Lower lobe of right lung (tissue), 2 donors: Measurements from ENCODE around the gene TSEN2. TPM values are rescaled to one million over a fixed set of nuclear protein-coding genes. Genes with fewer than 3 reads are reported as not detected.

ENCODE experiments used
- ATAC-seq, 2 donors: fragments of 200-7000 bp; cut with Tn5 transposase; one replicate each; pipeline ENCODE4 v1.9.1; 2020 to 2022; ENCODE audit warnings: mild to moderate bottlenecking in 2 of 2, moderate library complexity in 2 of 2
- DNase-seq: peaks from one replicate; pipeline ENCODE4 v3.0.0-alpha.2; 2020
- H3K27ac ChIP-seq: fragments of 200-600 bp; one replicate; pipeline ENCODE4 v1.8.0; 2022
- H3K27me3 ChIP-seq: fragments of 200-600 bp; one replicate; pipeline ENCODE4 v1.8.0; 2022; ENCODE audit warnings: low read depth
- H3K36me3 ChIP-seq: fragments of 200-600 bp; one replicate; pipeline ENCODE4 v1.8.0; 2022; ENCODE audit warnings: mild to moderate bottlenecking
- H3K4me1 ChIP-seq: fragments of 200-600 bp; one replicate; pipeline ENCODE4 v1.8.0; 2022
- H3K4me3 ChIP-seq: fragments of 200-600 bp; one replicate; pipeline ENCODE4 v1.8.0; 2022; ENCODE audit warnings: mild to moderate bottlenecking
- H3K9me3 ChIP-seq: fragments of 200-600 bp; one replicate; pipeline ENCODE4 v1.8.0; 2022
- intact Hi-C: fragments of 100-400 bp; cut with DNase I; formaldehyde crosslinking; loops from one replicate; pipeline ENCODE4 v1.11.0; 2022
- total RNA-seq: library from RNA; stranded (reverse); fragmentation: NEBNext Ultra II Directional; extraction: Animal tissue kit (Norgen Biotek cat#: 25700); gene quantifications from one replicate; pipeline ENCODE4 v1.2.1, GENCODE V29; 2021
- TF ChIP-seq, protein P1 (sequence below): fragments of 200-600 bp; IDR thresholded peaks from one replicate; pipeline ENCODE4 v1.8.0; 2022; ENCODE audit warnings: antibody characterized with exemption, mild to moderate bottlenecking
- donor health status: DM: no; HTN: yes; CAD: no; lungs with severe emphysema.

The TSEN2 gene
- total RNA-seq, 1 donor from 2014 or later, result 23.6 TPM

GRCh38 chr3:12489368-12489767 is 5.1 kb downstream of the TSEN2 start:
- Histone ChIP-seq H3K36me3 (peaks cover 39% of the 10 kb centered on the region), H3K4me1 (peaks cover 10% of the 10 kb centered on the region), H3K4me3 (no peak overlapping the region), H3K27me3 (no peaks in the 10 kb centered on the region), H3K27ac (no peak overlapping the region), H3K9me3 (no peaks in the 10 kb centered on the region)
- ATAC-seq, result no peak
- DNase-seq, result no peak
- TF ChIP-seq, protein P1, sequence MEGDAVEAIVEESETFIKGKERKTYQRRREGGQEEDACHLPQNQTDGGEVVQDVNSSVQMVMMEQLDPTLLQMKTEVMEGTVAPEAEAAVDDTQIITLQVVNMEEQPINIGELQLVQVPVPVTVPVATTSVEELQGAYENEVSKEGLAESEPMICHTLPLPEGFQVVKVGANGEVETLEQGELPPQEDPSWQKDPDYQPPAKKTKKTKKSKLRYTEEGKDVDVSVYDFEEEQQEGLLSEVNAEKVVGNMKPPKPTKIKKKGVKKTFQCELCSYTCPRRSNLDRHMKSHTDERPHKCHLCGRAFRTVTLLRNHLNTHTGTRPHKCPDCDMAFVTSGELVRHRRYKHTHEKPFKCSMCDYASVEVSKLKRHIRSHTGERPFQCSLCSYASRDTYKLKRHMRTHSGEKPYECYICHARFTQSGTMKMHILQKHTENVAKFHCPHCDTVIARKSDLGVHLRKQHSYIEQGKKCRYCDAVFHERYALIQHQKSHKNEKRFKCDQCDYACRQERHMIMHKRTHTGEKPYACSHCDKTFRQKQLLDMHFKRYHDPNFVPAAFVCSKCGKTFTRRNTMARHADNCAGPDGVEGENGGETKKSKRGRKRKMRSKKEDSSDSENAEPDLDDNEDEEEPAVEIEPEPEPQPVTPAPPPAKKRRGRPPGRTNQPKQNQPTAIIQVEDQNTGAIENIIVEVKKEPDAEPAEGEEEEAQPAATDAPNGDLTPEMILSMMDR, result no peak
- intact Hi-C loops, result no loop called here

- DNase-seq (no peak), ATAC-seq (no peak)
- no peaks in the 10 kb centered on the region for H3K27me3 ChIP-seq
- H3K9me3 ChIP-seq, result no peaks in the 10 kb centered on the region
- H3K36me3 ChIP-seq, result peaks cover 44% of the 10 kb centered on the region
- intact Hi-C loops, result no loop called here
- H3K27ac ChIP-seq, result no peak overlapping the region
- H3K4me3 ChIP-seq, result no peak overlapping the region
- peaks cover 9% of the 10 kb centered on the region for H3K4me1 ChIP-seq
- TF ChIP-seq, protein P1, result no peak
These were observed 5.6 kb downstream of the TSEN2 start for GRCh38 chr3:12489832-12490231.

DNA sequence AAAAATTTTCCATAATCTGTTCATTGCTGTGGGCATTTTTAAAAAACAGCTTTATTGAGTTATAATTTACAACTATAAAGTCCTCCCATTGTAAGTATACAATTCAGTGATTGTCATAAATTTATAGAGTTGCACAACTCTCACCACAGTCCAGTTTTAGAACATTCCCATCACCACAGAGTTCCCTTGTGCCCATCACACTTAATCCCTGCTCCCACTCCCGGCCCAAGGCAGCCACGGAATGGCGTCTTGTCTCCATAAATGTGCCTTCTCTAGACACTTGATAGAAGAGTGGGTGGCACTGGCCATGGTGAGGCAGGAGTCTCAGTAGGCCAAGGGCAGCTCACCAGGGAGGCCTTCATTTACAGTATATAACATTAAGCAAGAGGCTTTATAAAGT is 6.3 kb downstream of the TSEN2 start:
- intact Hi-C loops, result no loop called here
- no peak for ATAC-seq
- Histone ChIP-seq H3K9me3 (no peaks in the 10 kb centered on the region), H3K36me3 (peaks cover 48% of the 10 kb centered on the region), H3K27ac (no peak overlapping the region), H3K4me3 (no peak overlapping the region), H3K4me1 (peaks cover 2% of the 10 kb centered on the region), H3K27me3 (no peaks in the 10 kb centered on the region)
- TF ChIP-seq, protein P1, result no peak
- DNase-seq, result no peak

DNA sequence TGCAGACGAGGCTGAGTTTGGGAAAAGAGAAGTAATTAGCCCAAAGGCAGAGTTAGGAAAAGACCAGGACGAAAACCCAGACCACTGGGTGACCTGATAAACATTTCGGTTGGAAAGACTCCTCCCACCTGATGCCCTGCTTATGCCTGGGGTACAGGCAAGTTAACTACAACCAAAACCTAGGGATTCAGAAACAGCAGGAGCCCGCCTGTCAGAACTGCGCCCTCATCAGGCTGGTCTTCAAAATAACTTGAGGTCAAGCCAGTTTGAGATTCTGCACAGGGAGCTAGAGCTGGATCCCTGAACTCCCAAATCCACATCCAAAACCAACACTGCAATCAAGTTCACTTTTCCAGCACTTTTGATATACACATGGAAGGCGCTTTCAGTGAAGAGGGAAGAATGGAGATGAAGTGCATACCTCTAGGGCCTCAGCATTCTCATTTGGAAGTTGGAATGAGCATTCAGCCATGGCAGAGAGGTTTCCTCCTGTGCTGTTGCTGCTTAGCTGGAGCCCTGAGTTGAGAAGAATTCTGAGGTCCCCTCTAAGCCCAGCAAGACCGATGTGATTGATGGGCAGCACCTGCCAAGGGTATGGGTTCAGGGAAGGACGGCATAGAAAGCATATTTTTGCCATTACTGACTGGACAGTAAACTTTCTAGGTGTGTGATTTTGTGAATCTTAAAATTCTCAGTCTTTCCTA is 11.6 kb downstream of the TSEN2 start:
- H3K27ac ChIP-seq, result no peak overlapping the region
- H3K9me3 ChIP-seq, result no peaks in the 10 kb centered on the region
- TF ChIP-seq, protein P1, result no peak
- no peak overlapping the region for H3K4me3 ChIP-seq
- intact Hi-C loops, result no loop called here
- H3K27me3 ChIP-seq, result no peaks in the 10 kb centered on the region
- H3K36me3 ChIP-seq, result peaks cover 90% of the 10 kb centered on the region
- no peaks in the 10 kb centered on the region for H3K4me1 ChIP-seq
- ATAC-seq (no peak), DNase-seq (no peak)

DNA sequence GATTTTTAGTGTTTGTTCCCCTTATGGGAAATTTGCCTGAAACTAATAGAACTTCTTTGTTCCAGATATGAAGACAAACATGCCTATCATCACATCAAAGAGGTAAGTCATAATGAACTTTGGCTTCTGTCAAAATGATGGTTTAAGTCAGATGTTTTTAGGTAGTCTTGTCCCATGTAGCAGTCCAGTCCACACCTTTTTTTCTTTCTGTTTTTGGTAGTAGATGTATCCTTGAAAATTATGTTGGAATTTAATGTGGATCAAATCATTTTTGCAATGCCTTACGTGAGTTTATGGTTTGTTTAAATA is 12.1 kb downstream of the TSEN2 start:
- H3K9me3 ChIP-seq, result no peaks in the 10 kb centered on the region
- H3K36me3 ChIP-seq, result peaks cover 91% of the 10 kb centered on the region
- no peak overlapping the region for H3K4me3 ChIP-seq
- H3K4me1 ChIP-seq, result no peaks in the 10 kb centered on the region
- no peak overlapping the region for H3K27ac ChIP-seq
- intact Hi-C loops, result no loop called here
- ATAC-seq, result no peak
- TF ChIP-seq, protein P1, result no peak
- H3K27me3 ChIP-seq, result no peaks in the 10 kb centered on the region
- no peak for DNase-seq

DNA sequence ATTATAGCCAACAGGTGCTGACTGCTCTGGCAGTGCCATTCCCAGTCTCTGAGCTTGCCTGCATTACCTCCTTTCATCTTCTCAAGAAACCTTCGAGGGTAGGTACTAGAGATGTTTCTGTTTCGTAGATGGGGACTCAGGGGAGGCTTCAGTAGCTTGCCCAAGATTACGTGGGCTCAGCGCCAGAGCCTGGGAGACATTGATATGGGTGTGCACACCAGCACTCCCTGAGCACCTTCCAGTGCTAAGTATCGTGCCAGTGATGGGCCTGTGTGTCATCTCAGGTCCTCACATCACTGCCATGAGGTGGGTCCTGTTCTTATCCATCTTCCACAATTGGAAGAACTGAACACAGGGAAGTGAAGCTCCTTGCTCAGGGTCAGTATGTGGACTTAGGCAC is 15.2 kb downstream of the TSEN2 start:
- Histone ChIP-seq H3K36me3 (peaks cover 90% of the 10 kb centered on the region), H3K27ac (no peak overlapping the region), H3K27me3 (no peaks in the 10 kb centered on the region), H3K9me3 (no peaks in the 10 kb centered on the region), H3K4me1 (no peaks in the 10 kb centered on the region), H3K4me3 (no peak overlapping the region)
- TF ChIP-seq, protein P1, result no peak
- ATAC-seq (no peak), DNase-seq (no peak)
- intact Hi-C loops, result no loop called here
